Fibroblast of pulmonary artery (primary cell): ENCODE measurements around the gene FOXF2.
"Not testable (repeated sequence)": the region's sequence is repeated elsewhere in the genome, so short reads cannot be mapped to it uniquely, and the experiment has no call there.

Source experiments
- DNase-seq: peaks from one replicate; pipeline ENCODE4 v3.0.0-alpha.2; 2010; ENCODE audit warnings: low read depth
- H3K4me3 ChIP-seq: replicated peaks from 2 replicates; pipeline ENCODE4 v1.5.1; 2011; ENCODE audit warnings: low read depth, mild to moderate bottlenecking, control low read depth, low read length, moderate library complexity
- TF ChIP-seq, protein P1 (sequence below): IDR thresholded peaks from 2 replicates; pipeline ENCODE4 v1.5.1; 2011; ENCODE audit warnings: mild to moderate bottlenecking, control low read depth, low read length, inconsistent platforms; ENCODE audit errors: missing control alignments

Gene FOXF2

DNA sequence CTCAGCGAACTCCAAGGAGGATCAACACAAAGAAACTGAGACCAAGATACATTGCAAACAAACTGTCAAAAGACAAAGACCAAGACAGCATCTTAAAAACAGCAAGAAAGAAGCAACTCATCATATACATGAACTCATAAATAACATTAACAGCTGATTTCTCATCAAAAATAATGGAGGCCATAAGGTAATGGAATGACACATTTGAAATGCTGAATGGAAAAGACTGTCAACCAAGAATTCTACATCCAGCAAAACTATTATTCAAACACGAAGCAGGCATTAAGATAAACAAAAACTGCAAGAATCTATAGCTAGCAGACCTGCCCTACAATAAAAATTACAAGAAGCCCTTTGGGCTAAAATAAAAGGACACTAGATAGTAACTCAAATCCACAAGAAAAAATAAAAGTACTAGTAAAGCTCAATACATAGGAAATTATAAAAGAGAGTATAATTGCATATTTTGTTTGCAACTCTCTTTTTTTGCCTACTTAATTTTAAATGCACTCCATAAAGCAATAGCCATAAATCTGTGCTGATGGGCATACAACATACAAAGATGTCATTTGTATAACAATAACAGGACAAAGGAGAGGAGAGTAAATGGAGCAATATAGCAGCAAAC lies 37.9 kb upstream of the FOXF2 start:
- no peak for DNase-seq
- TF ChIP-seq, protein P1, sequence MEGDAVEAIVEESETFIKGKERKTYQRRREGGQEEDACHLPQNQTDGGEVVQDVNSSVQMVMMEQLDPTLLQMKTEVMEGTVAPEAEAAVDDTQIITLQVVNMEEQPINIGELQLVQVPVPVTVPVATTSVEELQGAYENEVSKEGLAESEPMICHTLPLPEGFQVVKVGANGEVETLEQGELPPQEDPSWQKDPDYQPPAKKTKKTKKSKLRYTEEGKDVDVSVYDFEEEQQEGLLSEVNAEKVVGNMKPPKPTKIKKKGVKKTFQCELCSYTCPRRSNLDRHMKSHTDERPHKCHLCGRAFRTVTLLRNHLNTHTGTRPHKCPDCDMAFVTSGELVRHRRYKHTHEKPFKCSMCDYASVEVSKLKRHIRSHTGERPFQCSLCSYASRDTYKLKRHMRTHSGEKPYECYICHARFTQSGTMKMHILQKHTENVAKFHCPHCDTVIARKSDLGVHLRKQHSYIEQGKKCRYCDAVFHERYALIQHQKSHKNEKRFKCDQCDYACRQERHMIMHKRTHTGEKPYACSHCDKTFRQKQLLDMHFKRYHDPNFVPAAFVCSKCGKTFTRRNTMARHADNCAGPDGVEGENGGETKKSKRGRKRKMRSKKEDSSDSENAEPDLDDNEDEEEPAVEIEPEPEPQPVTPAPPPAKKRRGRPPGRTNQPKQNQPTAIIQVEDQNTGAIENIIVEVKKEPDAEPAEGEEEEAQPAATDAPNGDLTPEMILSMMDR: no peak
- no peak overlapping the region for H3K4me3 ChIP-seq

DNA sequence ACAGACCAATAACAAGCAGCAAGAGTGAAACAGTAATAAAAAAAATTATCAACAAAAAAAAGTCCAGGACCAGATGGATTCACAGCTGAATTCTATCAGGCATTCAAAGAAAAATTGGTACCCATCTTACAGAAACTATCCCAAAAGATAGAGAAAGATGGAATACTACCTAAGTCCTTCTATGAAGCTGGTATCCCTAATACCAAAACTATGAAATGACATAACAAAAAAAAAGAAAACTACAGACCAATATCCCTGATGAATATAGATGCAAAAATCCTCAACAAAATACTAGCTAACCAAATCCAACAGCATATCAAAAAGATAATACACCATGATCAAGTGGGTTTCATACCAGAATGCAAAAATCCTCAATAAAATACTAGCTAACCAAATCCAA lies 34.3 kb upstream of the FOXF2 start:
- not testable (repeated sequence) for DNase-seq, H3K4me3 ChIP-seq

GRCh38 chr6:1361717-1362116 lies 27.7 kb upstream of the FOXF2 start:
- DNase-seq, H3K4me3 ChIP-seq: not testable (repeated sequence)

GRCh38 chr6:1362643-1363042 lies 26.7 kb upstream of the FOXF2 start:
- no peak overlapping the region for H3K4me3 ChIP-seq
- no peak for DNase-seq

GRCh38 chr6:1363298-1363697 lies 26.1 kb upstream of the FOXF2 start:
- DNase-seq: no peak
- H3K4me3 ChIP-seq: no peak overlapping the region
- TF ChIP-seq, protein P1: no peak

More at GRCh38 chr6:1362643-1363042, 26.7 kb upstream of the FOXF2 start:
- TF ChIP-seq, protein P1: no peak

DNA sequence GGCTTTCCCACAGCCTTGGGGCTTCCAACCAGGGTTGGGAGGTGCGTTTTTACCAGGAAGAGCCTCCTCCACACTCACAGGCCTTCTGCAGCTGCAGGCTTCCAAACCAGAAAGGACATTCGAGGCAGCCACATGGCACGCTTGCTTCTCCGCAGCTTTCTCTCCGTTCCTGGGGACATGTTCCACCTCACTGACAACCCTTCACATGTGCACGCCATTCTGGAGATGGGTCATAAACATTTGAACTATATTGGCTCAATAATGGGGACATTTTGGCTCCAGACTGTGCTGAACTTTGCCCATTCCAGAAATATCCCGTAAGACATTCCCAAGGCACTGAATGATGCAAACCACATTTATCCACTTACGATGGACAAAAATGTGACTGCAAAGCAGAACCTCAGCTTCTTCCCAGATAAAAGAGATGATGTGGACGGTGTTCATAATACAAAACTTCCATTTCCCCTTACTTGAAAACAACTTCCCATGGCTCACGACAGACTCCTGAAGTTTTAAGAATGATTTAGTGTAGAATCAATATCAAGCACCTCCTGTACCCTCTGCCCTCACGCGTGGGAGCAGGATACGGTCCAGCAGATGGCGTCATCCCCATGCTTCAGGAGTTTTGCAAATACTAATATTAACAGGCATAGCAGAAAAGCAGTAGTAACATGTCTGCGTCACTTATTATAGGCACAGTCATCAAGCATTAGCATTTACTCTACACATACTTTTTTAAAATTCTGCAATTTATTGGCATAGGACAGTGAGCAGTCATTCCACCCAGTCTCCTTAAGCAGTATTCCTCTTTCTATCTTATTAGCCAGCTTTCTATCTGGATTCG lies 25.4 kb upstream of the FOXF2 start:
- TF ChIP-seq, protein P1: no peak
- DNase-seq: no peak
- no peak overlapping the region for H3K4me3 ChIP-seq

DNA sequence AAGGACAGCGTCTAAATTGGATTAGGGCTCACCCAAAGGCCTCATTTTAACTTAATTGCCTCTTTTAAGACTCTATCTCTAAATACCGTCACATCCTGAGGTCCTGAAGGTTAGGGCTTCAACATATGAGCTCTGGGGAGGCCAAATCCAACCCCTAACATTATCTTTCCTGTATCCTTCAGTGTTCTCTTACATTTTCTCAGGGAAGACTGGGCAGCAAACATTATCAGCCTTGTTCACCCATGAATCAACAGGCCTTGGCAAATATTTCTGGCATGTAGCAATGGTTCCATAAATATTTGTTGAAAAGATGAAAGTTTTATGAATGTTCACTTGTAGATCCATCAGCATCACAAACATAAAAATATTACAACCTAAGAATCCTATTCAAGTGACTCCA lies 24.6 kb upstream of the FOXF2 start:
- TF ChIP-seq, protein P1: no peak
- DNase-seq: no peak
- H3K4me3 ChIP-seq: no peak overlapping the region

DNA sequence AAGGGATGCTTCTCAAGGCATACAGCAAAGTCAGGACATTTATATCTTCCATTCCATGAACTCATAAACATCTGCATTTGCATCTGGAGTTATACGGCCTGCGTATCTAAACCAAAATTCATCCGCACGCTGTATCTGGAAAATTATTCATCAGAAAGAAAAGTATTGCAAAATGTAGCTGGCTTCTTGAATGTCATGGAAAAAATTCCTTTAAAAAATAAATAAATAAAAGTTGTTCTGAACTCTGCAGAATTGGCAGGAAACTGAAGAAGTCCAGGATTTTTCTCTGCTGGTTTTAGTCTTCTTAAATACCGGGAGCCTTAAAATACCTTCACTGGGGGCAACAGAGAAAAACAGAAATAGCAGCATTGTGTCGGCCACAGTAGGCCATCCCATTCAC lies 23.7 kb upstream of the FOXF2 start:
- no peak overlapping the region for H3K4me3 ChIP-seq
- TF ChIP-seq, protein P1: no peak
- DNase-seq: no peak
